CMK (cell line): Measurements from ENCODE around the gene ZNF98.

Source experiments
- DNase-seq: peaks from one replicate; pipeline ENCODE4 v3.0.0-alpha.2; 2010; ENCODE audit warnings: low read depth

Gene ZNF98

DNA sequence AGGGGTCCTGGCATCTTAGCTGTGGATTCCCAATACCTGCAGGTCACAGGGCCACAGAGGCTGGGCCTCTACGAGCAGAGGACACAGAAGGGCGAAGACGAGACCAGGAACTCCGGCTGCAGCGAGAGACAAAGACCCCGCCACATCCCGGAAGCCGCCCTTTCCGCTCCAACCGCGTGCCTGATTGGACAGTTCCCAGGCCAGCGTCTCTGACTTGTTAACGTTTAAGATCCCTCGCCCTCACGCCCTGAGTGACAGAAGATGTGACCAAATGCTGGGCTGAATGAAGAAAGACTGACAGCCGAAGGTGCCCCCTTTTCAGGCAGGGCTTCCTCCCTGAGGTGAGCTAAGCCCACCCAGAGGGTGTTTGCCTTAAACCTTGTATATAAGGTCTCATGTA is at the start of gene ZNF98:
ZNF98 (minus strand) TSS at position 136 of the 400 bp plus-strand sequence; CDS start at position 14, 122 bp downstream.
- DNase-seq: no peak

DNA sequence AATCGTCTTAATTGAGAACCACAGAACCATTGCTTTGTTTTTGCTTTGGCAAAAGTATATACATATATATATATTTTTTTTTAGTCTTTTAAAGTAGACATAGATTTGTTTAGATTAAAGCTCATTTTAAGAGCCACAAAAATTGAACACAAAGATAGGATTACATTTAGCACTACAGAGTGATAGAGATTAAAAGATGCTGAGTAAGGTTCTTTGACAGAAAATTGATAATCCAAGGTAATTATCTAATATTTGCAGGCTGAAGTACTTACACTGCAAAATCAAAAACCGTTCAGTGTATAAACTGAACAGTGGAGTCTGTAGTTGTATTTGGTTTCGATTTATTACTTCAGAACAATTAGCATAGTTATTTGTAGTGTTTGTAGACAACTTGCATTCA is 24.5 kb upstream of the ZNF98 start:
- no peak for DNase-seq

DNA sequence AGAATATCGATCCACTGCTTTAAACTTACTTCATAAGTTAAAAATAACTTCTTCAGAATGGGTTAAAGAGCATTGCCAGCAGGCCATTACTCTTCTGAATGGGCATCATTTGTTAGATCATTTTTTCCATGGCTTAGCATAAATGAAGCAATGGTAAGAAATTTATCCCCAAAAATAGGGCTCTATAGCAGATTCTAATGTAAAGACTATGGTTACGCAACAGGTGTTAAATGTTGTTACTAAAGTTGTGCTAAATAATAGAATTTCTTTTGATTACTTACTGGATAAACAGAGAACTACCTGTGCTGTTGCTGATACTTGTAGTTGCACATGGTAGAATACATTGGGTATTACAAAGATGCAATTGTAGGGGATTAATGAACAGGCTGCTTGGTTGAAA is 15.9 kb upstream of the ZNF98 start:
- no peak for DNase-seq

DNA sequence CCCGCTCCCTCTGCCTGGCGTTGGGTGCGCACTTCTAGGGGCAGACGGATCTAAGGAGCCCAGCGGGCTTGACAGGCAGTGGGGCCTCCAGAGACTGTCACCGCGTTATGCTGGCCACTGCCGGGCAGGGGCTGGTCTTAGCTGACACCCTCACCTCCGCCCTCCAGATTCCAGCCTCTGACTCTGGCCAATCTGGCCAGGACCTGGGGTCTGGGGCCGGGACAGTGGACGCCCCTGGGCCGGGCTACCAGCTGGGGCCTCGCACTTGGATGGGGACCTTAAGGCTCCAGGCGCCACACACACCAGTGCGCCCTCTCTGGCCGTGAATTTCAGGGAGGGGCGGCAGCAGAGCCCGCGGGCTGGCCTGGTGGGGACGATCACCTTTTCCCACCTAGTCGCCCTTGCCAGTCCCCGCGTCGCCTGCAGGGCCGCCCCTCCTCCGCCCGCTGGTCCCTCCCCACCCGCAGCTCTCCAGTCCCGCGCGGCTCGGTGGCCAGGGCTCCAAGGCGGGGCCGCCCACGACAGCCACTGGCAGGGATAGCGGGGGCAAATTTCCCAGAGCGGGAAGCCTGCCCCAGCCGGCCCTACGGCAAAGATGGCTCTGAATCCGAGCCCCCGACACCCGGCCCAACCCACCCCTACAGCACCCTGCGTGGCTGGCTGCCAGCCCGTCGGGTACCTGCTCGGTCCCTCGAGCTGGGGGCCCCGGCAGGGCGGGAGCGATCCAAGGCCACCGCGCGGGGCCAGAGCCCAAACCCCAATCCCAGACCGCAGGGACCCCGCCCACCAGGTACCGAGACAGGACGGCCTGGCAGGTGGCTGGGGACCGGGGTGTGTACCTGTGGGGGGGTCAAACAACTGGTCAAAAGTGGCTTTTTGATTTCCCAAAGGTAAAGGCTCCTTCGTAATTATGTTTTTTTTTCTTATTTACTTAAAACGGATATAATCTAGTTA is 6.1 kb upstream of the ZNF98 start:
- DNase-seq: no peak

DNA sequence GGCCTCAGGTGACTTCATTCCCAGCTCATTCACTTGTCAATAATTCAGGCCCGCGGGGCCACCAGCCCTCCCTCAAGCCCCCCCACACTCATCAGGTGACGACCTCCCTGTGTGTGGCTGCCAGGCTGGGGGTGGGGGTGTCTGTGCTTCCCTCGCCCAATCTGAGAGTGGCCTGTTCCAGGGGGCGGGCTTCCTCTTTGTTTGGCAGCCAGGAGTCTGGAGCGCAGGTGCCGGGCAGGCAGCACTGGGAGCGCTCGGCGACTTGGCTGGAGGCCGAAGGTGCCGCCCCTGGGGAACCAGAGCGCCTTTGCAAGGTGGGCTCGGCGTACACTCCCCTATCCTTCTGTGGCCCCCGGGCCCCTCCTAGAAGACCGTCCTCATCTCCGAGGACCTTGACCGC is 5.4 kb upstream of the ZNF98 start:
- no peak for DNase-seq

DNA sequence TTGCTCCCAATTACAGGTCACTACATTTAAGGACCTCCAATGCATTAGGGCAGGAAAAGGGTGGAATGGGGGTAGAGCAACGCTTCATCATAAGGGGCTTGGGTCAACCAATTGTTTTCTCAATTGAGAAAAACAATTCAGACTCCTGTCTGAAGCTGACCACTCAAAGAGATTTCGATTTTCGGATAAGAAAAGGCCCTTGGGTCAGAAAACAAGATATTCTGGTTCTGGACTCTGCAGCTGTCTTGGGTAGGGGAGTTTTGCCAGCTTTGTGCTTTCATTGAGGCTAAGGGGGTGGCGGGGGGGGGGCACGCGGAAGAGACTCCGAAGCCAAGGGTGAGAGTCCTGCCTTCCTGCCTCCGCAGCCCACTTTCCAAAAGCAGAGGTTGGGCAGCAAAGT is 4.8 kb upstream of the ZNF98 start:
- DNase-seq: no peak

DNA sequence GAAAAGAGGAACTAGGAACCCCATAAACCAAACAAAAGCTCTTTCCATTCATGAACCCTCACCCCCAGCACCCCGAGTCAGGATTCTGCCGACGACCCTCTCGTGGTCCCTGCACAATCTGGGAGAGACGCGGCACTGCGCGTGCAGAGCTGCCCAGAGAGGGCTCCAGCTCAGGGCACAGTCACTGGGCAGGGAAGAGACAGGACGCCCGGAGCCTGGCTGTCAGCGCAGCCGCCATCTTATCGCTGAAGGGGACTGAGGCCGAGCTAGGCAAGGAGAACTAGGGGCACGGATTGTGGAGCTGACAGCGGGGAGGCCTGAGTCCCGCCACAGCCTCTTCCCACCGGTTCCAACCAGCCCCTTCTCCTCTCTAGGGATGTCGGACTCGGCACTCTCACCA is 349 bp downstream of the ZNF98 start:
- no peak for DNase-seq

DNA sequence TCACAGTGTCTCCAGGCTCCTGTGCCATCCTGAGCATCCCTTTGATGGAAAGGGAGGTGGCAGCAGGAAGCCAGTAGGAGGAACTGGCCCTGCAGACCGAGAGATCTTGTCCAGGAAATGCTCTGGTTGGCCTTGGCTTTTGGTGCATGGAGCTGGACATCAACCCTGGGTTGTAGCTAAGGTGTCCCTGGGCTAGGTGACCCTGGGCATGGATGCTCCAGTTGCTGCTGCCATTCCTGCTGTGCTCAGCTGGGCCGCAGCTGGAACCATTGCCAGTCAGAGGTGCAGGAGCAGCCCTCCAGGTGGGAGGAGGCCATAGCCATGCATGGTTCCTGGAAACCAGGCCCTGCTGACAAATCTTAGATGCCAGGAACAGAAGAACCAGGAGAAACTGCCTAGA is 67.5 kb downstream of the ZNF98 start:
- DNase-seq: no peak
